Adrenal gland (tissue), 12 donors: ENCODE data around the gene FRMD5. TPM values are rescaled to one million over a fixed set of nuclear protein-coding genes. Genes with fewer than 3 reads are reported as not detected.
A peak's percentile ranks its signal among the peaks of the same experiment; 100 is the strongest.

Experiments
- DNase-seq, 7 donors: peaks; one replicate each; pipeline ENCODE4 v3.0.0-alpha.2; 2019 to 2020
- H3K27ac ChIP-seq, 5 donors: fragments of 200-600 bp; sonication (generic) in 4 of 5; 1 replicate in 3 of 5; 2 replicates in 2 of 5; pipeline versions ENCODE4 v1.5.1 to v1.8.0; 2016 to 2020; ENCODE audit warnings: mild to moderate bottlenecking in 1 of 5
- H3K27me3 ChIP-seq: fragments of 200-600 bp; 2 replicates; pipeline ENCODE4 v1.8.0; 2021
- H3K36me3 ChIP-seq, 2 donors: fragments of 200-600 bp; replicated peaks in 1 of 2; 1 replicate in 1 of 2; 2 replicates in 1 of 2; pipeline versions ENCODE4 v1.5.1 to v1.8.0; 2018 to 2022
- H3K4me1 ChIP-seq, 2 donors: fragments of 200-600 bp; replicated peaks in 1 of 2; 1 replicate in 1 of 2; 2 replicates in 1 of 2; pipeline versions ENCODE4 v1.5.1 to v1.8.0; 2018 to 2021
- H3K4me3 ChIP-seq, 4 donors: fragments of 200-600 bp; sonication (generic) in 3 of 4; one replicate each; pipeline ENCODE4 v1.5.1; 2016 to 2018
- H3K9me3 ChIP-seq, 3 donors: fragments of 200-600 bp; sonication (generic) in 1 of 3; replicated peaks in 1 of 3; 1 replicate in 2 of 3; 2 replicates in 1 of 3; pipeline versions ENCODE4 v1.5.1 to v1.8.0; 2016 to 2021
- POLR2A ChIP-seq, 2 donors: fragments of 450-650 bp; IDR thresholded peaks; one replicate each; pipeline ENCODE4 v1.6.1; 2017; ENCODE audit warnings: antibody characterized with exemption in 2 of 2, mild to moderate bottlenecking in 2 of 2, moderate library complexity in 1 of 2
- WGBS, 4 donors: extraction: QIAGEN DNeasy Blood & Tissue Kit in 2 of 4; methylation state at CpG; one replicate each; pipeline versions ENCODE4 v1.1.5 to v1.1.7; 2013 to 2017; 5-methylcytosine and 5-hydroxymethylcytosine counted together
- intact Hi-C, 2 donors: fragments of 100-400 bp; cut with DNase I; formaldehyde crosslinking; loops; one replicate each; pipeline versions ENCODE4 v1.14.1 to v1.15.0; 2022 to 2023
- polyA plus RNA-seq, 3 donors: library from polyadenylated mRNA; stranded (reverse); fragments of 200-250 nt in 2 of 3; fragments of 350-450 nt in 1 of 3; fragmentation: Illumina TruSeq in 1 of 3; extraction: RNeasy Lipid Tissue Mini Kit (QIAGEN cat#74804) in 1 of 3; gene quantifications; one replicate each; pipeline ENCODE4 v1.2.3, GENCODE V29; 2013 to 2014
- total RNA-seq, 9 donors: library from RNA; depleted of rRNA in 4 of 9; stranded (reverse); fragments of >200 nt in 4 of 9; fragments of 120-200 nt in 1 of 9; fragmentation: NEBNext Ultra II Directional in 1 of 9; extraction: Animal tissue kit (Norgen Biotek cat#: 25700) in 1 of 9; gene quantifications; one replicate each; pipeline versions ENCODE4 v1.1.0 to v1.2.4, GENCODE V29; 2013 to 2023
- TF ChIP-seq, protein P1 (sequence below), 6 experiments: fragments of 450-650 bp in 4 of 6; fragments of 200-600 bp in 2 of 6; sonication (generic) in 1 of 6; IDR thresholded peaks; 1 replicate in 5 of 6; 2 replicates in 1 of 6; pipeline versions ENCODE4 v1.5.1 to v1.8.0; 2016 to 2021; ENCODE audit warnings: antibody characterized with exemption in 6 of 6, mild to moderate bottlenecking in 2 of 6, moderate library complexity in 1 of 6
- donor health status: healthy with polysubstance abuse.
- donor health status: Bipolar disorder and iron deficiency.
- donor health status: DM: yes; HTN: yes; CAD: no.
- donor health status: DM: no; HTN: no; CAD: no.
- donor health status: DM: no; HTN: no; CAD: no.
- donor health status: DM: yes; HTN: yes; CAD: no.

FRMD5 gene
- total and polyA plus RNA-seq, 12 donors: 2.9 to 53.8 (median 12.1) TPM

- 88 to 96% (median 95%) methylated on average over 3 of the region's 3 CpGs for WGBS, 4 donors
- Histone ChIP-seq H3K9me3 (no peaks in the 10 kb centered on the region), H3K4me1 (peaks cover 0 to 5% of the 10 kb centered on the region in 2 donors), H3K36me3 (no peaks in the 10 kb centered on the region), H3K27ac (no peak overlapping the region), H3K4me3 (no peak overlapping the region), H3K27me3 (no peaks in the 10 kb centered on the region)
- DNase-seq: no peak
- TF ChIP-seq, protein P1, sequence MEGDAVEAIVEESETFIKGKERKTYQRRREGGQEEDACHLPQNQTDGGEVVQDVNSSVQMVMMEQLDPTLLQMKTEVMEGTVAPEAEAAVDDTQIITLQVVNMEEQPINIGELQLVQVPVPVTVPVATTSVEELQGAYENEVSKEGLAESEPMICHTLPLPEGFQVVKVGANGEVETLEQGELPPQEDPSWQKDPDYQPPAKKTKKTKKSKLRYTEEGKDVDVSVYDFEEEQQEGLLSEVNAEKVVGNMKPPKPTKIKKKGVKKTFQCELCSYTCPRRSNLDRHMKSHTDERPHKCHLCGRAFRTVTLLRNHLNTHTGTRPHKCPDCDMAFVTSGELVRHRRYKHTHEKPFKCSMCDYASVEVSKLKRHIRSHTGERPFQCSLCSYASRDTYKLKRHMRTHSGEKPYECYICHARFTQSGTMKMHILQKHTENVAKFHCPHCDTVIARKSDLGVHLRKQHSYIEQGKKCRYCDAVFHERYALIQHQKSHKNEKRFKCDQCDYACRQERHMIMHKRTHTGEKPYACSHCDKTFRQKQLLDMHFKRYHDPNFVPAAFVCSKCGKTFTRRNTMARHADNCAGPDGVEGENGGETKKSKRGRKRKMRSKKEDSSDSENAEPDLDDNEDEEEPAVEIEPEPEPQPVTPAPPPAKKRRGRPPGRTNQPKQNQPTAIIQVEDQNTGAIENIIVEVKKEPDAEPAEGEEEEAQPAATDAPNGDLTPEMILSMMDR (IDR thresholded peaks at IDR 0.05): no peak
- TF ChIP-seq POLR2A (IDR thresholded peaks at IDR 0.05): no peak
- intact Hi-C loops: no loop called here
Measured at GRCh38 chr15:43889042-43889441, 306.0 kb downstream of the FRMD5 start.

DNA sequence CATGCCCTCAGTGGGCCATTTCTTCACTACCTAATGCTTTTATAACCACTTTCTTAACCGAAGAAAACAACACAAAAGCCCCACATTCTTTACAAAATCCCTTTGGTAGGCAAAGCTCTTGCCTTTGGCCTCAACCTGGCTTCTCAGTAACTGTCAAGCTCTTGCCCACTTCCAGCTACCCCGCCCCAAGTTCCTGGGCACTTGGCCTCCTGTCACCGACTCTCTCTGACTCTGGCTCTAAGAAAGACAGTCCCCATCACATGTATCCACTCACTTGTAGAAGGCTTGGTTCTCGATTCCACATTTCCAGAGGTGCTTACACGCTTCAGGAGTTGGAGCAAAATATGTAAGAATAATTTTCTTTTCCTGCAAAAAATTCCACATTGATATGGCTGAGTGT, 307.2 kb downstream of the FRMD5 start:
- Histone ChIP-seq H3K4me3 (no peak overlapping the region), H3K27ac (no peak overlapping the region), H3K36me3 (no peaks in the 10 kb centered on the region), H3K4me1 (no peaks in the 10 kb centered on the region), H3K27me3 (no peaks in the 10 kb centered on the region), H3K9me3 (no peaks in the 10 kb centered on the region)
- WGBS, 4 donors: 92 to 95% (median 93%) methylated on average over 5 of the region's 5 CpGs
- no peak for DNase-seq
- TF ChIP-seq POLR2A (IDR thresholded peaks at IDR 0.05): no peak
- TF ChIP-seq, protein P1 (IDR thresholded peaks at IDR 0.05): no peak
- intact Hi-C loops: no loop called here

DNA sequence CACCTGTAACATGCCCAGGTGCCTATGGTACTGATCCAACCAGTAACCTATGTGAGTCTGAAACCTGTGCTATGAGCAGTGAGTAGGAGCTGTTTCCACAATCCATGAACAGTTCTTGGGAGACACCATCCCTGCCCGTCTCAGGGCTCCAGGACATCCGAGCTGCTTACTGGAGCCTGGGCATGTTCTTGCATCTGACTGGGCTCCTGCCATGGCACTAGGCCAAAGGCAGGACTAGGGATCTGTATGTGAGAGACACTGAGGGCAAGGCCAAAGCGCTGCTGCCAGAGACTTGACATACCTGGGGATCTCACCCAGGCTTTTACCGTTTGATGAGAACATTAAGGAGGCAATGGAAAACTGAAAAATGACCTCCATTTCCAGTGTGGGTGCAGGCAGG, 308.5 kb downstream of the FRMD5 start:
- DNase-seq: peak in 1 of 7 donors; percentile 9
- Histone ChIP-seq H3K4me1 (no peaks in the 10 kb centered on the region), H3K9me3 (no peaks in the 10 kb centered on the region), H3K27ac (no peak overlapping the region), H3K4me3 (no peak overlapping the region), H3K36me3 (no peaks in the 10 kb centered on the region), H3K27me3 (no peaks in the 10 kb centered on the region)
- WGBS, 4 donors: 67 to 89% (median 87%) methylated on average over 3 to 4 of the region's 4 CpGs
- TF ChIP-seq, protein P1 (IDR thresholded peaks at IDR 0.05): no peak
- no peak for TF ChIP-seq POLR2A (IDR thresholded peaks at IDR 0.05)
- intact Hi-C loops: no loop called here

DNA sequence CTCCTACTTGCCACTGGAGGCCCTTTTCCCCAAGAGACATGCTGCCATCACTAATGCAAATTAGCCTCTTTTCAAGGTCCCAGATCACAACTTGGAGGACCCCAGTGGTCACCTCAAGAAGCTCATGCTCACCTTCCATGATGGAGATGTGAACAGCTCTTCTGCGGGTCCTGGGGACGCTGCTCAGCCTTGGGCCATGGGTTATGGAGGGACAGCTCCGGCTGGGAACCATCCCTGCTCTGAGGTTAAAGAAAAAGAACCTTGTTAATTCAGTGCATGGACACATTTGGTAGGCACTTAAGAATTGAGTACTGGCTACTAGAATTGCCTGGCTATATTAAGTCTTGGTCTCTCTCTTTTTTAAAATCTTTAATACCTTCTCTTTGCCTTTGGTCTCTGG, 311.5 kb downstream of the FRMD5 start:
- no peaks in the 10 kb centered on the region for H3K4me1 ChIP-seq
- H3K36me3 ChIP-seq: no peaks in the 10 kb centered on the region
- DNase-seq: no peak
- H3K9me3 ChIP-seq: no peaks in the 10 kb centered on the region
- intact Hi-C loops: no loop called here
- H3K4me3 ChIP-seq: no peak overlapping the region
- H3K27ac ChIP-seq: no peak overlapping the region
- no peaks in the 10 kb centered on the region for H3K27me3 ChIP-seq
- no peak for TF ChIP-seq POLR2A (IDR thresholded peaks at IDR 0.05)
- TF ChIP-seq, protein P1 (IDR thresholded peaks at IDR 0.05): no peak
- 97 to 100% (median 99%) methylated on average over 3 of the region's 3 CpGs for WGBS, 4 donors
